HG03432 (cell line): ENCODE measurements around the gene POMZP3.
"Not testable (repeated sequence)": the region's sequence is repeated elsewhere in the genome, so short reads cannot be mapped to it uniquely, and the experiment has no call there.

Experiments used
- ATAC-seq: cut with Tn5 transposase; IDR thresholded peaks from one replicate; pipeline ENCODE4 v1.9.1; 2021; ENCODE audit warnings: mild to moderate bottlenecking, moderate library complexity; ENCODE audit not compliant: unreplicated experiment

The POMZP3 gene

DNA sequence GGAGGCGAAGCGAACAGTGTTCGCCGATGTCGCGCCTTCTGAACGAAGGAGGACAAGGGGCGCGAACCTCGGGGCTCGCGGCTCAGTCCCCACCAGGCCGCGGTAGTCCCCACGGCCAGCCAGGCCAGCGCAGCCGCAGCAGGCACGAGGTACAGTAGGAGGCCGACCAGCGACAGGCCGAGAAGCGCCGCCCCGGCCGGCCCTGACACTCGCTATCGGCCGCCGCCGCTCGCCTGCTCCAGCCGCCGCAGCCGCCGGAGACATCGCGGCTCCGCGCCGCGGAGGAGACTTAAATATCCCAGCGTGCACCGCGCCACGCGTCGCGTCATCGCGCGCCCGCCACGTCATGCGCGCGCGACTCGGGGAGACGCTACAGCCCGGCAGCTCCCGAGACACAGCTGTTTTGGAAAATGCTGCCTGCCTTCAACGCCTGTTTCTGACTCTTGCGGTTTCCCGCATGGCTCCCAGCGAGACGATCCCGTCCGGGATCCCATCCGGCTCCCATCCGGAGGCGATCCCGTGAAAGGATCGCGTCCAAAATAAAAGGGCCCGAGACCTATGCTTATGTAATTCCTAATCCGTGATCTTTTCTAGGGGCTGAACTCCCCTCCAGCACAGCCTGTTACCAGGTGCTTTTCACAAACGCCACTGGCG is at the start of gene POMZP3:
Gene POMZP3 (minus strand): TSS at position 291 of the 654 bp plus-strand sequence. CDS start 1,215 bp downstream, outside the sequence.
- peak; percentile 91 for ATAC-seq

- not testable (repeated sequence) for ATAC-seq
Measured at GRCh38 chr7:76675783-76676182, 48.7 kb upstream of the POMZP3 start.

DNA sequence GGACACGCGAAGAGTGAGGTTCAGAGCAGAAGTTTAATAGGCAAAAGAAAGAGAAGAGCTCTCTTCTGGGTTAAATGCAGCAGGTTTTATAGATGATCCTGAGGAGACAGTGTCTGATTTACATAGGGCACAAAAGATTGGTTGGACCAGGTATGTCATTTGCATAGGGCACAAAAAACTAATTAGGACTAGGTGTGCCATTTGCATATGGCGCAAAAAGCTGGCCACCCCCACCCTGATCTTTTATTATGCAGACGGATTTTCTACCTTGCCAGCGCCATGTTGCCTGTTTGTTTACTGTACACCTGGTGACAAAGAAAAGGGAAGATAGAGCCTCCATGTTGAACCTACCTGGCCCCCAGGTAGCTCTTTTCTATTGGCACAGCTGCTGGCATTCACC is 46.3 kb upstream of the POMZP3 start:
- not testable (repeated sequence) for ATAC-seq

GRCh38 chr7:76659212-76659611 is 32.1 kb upstream of the POMZP3 start:
- not testable (repeated sequence) for ATAC-seq

DNA sequence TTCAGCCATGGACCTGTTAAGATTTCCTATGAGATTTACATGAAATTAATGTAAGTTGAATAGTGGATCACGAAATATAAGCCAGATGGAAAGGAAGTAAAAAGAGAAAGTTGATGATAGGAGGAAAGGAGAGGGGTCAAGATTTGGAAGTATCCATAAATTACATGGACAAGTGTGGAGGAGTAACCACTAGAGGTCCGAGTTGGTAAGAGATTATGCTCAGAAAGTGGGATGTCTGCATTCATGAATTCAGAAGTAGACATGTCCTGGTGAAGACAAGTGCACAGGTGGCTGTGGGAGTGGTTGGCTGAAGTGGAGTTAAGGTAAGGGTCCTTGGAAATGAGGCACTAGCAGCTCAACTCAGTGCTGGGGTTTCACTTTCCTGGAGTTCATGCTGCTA is 29.3 kb upstream of the POMZP3 start:
- ATAC-seq = not testable (repeated sequence)

- ATAC-seq = not testable (repeated sequence)
Measured at GRCh38 chr7:76642620-76643019, 15.5 kb upstream of the POMZP3 start.

DNA sequence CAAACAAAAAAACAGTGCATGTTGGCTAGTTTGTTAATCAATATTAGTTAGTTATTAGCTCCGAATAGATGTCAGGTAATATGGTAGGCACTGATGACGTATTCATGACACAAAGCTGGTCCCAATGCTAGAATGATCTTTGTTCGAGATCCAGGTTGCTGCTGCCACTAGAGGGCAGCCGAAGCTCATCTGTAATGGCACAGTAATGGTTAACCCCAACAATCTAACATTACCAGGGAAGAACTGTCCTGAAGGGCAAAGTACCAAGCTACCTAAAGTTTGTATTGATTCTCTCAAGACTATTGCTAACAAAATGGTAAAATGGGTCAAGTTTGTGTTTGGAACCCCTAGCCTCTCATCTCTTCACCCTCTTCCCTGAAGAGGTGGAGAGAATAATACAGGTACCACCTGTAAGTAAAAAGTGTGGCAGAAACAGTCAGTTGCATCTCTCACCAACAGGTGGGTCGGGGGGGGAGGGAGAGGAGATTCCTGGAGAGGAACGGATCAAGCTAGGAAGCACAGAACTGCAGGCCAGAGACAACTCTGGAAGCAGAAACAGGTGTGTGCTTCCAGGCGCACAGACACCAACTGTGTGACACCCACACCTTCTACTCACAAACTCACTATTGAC is 10.1 kb upstream of the POMZP3 start:
- peak; percentile 84 for ATAC-seq

- ATAC-seq = peak; percentile 61
Measured at GRCh38 chr7:76626581-76626980, 498 bp downstream of the POMZP3 start.

- not testable (repeated sequence) for ATAC-seq
Measured at GRCh38 chr7:76619439-76620190, 7.5 kb downstream of the POMZP3 start.

DNA sequence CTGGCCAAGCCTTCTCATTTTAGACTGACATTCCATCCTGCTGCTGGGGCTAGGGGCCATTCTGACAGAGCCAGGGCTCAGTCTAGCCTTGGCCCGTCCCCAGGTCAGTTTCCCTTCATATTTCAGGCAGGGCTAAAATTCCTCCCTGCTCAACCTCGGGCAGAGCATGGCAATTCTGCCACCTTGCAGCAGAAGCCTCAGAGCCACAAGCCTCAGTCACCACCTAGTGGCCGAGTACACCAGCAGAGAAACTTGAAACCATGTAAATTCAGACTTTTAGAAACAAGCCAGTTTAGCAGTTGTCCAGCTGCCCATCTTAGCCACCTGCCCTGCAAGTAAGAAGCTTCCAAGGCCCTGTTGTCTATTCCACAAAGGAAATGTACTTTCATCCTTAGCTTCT is 13.3 kb downstream of the POMZP3 start:
- not testable (repeated sequence) for ATAC-seq

GRCh38 chr7:76612232-76612631 is 14.8 kb downstream of the POMZP3 start:
- ATAC-seq = not testable (repeated sequence)

DNA sequence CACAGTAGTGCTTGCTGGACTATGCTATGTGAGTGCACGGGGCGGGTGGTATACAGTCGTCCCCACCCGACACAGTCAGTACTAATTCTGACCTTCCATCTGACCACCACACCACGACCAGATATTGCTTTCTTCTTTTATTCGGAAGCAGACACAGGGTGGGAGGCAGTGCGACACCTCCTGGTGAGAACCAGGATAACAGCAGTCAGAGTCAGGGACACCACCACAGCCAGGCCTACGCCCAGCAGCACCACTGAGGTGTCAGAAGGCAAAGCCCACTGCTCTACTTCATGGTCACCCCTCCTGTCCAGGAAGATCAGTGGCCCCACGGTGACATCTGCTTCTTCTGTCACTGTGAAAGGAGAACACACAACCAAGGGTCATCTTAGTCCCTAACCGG is 17.2 kb downstream of the POMZP3 start:
- ATAC-seq = peak; percentile 32

DNA sequence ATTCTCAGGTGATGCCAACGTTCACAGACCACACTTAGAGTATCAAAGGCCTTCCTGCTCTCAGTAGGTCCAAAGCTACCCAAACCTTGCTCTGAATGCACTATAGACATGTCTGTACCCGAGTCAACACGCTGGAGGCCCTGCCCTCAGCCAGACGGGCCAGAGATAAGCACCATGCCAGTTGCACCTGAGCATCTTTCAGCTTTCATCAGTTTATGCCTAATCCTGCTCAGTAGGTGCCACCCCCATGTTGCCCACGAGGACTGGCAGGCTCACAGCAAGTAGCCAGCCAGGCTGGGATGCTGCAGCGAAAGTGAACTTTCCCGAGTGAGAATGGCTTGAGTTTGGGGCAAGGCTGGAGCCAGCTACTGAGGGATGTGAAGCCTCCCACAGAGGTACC is 18.6 kb downstream of the POMZP3 start:
- not testable (repeated sequence) for ATAC-seq

GRCh38 chr7:76606027-76606426 is 21.1 kb downstream of the POMZP3 start:
- peak; percentile 94 for ATAC-seq

- not testable (repeated sequence) for ATAC-seq
Measured at GRCh38 chr7:76600650-76601049, 26.4 kb downstream of the POMZP3 start.

DNA sequence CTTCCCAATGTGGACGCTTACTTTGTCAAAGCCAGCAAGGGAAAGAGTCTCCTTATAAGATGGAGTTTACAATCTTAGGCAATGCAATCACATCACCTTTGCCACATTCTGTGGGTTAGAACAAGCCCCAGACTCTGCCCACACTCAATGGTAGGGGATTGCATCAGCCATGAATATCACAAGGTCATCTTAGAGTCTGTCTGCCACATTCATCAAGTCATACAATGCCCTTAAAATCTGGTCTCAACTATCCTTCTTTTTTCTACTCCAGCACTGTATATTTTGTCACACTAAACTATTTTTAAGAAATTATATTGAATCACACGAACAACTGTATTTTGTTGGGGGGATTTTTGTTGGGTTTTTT is 27.0 kb downstream of the POMZP3 start:
- not testable (repeated sequence) for ATAC-seq

GRCh38 chr7:76598590-76599264 is 28.4 kb downstream of the POMZP3 start:
- not testable (repeated sequence) for ATAC-seq

GRCh38 chr7:76597288-76597687 is 29.8 kb downstream of the POMZP3 start:
- ATAC-seq = not testable (repeated sequence)

DNA sequence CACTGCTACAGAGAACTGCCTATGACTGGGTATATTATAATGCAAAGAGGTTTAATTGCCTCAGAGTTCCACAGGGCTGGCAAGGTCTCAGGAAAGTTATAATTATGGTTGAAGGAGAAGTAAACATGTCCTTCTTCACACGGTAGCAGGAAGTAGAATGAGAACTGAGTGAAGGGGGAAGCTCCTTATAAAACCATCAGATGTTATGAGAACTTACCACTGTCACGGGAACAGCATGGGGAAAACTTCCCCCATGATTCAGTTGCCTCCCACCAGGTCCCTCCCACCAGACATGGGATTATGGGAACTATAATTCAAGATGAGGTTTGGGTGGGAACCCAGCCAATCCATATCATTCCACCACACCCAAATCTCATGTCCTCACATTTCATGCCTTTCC is 34.4 kb downstream of the POMZP3 start:
- ATAC-seq = not testable (repeated sequence)

DNA sequence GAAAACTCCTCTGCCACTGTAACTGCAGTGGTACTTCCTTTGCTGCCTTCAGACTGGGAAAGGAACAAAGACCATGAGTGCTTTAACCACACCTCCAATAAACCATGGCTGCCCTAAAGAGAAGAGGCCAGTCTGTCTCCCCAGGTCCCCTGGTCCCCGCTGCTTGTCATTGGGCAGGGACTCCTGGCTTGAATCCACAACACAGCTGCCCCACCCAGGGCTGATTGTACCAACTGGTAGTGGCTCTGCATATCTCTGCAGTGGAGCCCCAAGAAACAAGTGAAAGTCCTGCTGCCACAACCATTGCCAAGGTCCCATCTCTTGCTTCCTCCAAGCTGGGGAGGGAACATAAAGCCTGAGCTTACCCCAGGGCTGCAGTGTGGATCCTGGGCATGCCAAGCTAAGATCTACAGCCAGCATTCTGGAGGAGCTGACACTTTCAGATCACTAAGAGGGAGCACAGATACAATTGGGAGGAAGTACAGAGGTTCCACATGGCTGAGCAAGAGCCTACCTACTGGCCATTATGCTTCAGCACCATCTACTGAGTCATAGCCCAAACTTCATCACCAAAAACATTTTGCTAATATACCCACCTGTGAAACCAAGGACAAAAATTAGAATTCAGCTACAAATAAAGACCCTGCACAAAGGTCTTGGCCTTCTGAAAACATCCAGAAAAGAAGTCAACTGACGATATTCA is 35.3 kb downstream of the POMZP3 start:
- peak; percentile 88 for ATAC-seq

DNA sequence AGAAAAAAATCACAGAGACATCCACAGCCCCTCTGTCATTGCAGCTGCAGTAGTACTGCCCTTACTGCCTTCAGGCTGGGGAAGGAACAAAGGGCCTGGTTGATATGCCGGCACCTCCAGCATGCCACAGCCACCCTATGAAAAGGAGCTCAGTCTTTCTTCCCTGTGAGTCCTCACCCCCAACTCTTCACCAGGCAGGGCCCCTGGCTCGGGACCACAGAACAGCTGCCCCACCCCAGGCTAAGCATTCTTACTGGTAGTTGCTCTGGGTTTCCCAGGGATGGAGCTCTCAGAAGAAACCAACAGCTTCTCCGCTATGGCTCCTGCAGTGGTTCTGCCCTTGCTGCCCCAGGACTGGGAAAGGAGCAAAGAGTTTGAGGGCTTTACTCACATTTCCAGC is 36.0 kb downstream of the POMZP3 start:
- not testable (repeated sequence) for ATAC-seq
